ENCODE data around the gene CPAMD8. TPM values are rescaled to one million over a fixed set of nuclear protein-coding genes. Genes with fewer than 3 reads are reported as not detected.

The CPAMD8 gene
- total and polyA plus RNA-seq, 10 of the 15 experiments (the other 5 are each of a cell fraction or from before 2014, with no cell fraction given): 0.12 to 0.97 (median 0.25) TPM; not detected in 3

- H3K9me3 ChIP-seq (replicated peaks; ENCODE audit: control insufficient read depth, insufficient read depth, low read length): no peaks in the 10 kb centered on the region; the same call in 2 of the 3 replicates
- RAD21 ChIA-PET (ENCODE audit: unreplicated experiment): no interaction called here
- BruUV-seq (replicated peaks): no TSS peak
- POLR2A ChIA-PET: no interaction called here
- WGBS (ENCODE audit: insufficient coverage, insufficient replicate concordance, low lambda C conversion rate, missing lambda C conversion rate): 0% methylated on average over 1 of the region's 1 CpG
- FAIRE-seq (no peak), DNase-seq (ENCODE audit: low read depth, low spot score) (no peak), ATAC-seq (no peak)
- no peak overlapping the region for H3K4me3 ChIP-seq
- TF ChIP-seq YY1 (IDR thresholded peaks at IDR 0.05; ENCODE audit: low read depth, low read length) (no peak), CHD2 (IDR thresholded peaks at IDR 0.05; ENCODE audit: borderline replicate concordance, low read depth, low read length) (no peak), PAX5 (IDR thresholded peaks at IDR 0.05; ENCODE audit: borderline replicate concordance, low read depth, low read length) (no peak), NKRF (conservative IDR thresholded peaks at IDR 0.05) (no peak), LARP7 (IDR thresholded peaks at IDR 0.05) (no peak), CBX5 (IDR thresholded peaks at IDR 0.05; ENCODE audit: low read depth) (no peak), RFX5 (IDR thresholded peaks at IDR 0.05; ENCODE audit: low read depth, low read length) (no peak)
- TF ChIP-seq, protein P1, sequence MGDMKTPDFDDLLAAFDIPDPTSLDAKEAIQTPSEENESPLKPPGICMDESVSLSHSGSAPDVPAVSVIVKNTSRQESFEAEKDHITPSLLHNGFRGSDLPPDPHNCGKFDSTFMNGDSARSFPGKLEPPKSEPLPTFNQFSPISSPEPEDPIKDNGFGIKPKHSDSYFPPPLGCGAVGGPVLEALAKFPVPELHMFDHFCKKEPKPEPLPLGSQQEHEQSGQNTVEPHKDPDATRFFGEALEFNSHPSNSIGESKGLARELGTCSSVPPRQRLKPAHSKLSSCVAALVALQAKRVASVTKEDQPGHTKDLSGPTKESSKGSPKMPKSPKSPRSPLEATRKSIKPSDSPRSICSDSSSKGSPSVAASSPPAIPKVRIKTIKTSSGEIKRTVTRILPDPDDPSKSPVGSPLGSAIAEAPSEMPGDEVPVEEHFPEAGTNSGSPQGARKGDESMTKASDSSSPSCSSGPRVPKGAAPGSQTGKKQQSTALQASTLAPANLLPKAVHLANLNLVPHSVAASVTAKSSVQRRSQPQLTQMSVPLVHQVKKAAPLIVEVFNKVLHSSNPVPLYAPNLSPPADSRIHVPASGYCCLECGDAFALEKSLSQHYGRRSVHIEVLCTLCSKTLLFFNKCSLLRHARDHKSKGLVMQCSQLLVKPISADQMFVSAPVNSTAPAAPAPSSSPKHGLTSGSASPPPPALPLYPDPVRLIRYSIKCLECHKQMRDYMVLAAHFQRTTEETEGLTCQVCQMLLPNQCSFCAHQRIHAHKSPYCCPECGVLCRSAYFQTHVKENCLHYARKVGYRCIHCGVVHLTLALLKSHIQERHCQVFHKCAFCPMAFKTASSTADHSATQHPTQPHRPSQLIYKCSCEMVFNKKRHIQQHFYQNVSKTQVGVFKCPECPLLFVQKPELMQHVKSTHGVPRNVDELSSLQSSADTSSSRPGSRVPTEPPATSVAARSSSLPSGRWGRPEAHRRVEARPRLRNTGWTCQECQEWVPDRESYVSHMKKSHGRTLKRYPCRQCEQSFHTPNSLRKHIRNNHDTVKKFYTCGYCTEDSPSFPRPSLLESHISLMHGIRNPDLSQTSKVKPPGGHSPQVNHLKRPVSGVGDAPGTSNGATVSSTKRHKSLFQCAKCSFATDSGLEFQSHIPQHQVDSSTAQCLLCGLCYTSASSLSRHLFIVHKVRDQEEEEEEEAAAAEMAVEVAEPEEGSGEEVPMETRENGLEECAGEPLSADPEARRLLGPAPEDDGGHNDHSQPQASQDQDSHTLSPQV (IDR thresholded peaks at IDR 0.05): no peak
- no peak overlapping the region for H2AFZ ChIP-seq (ENCODE audit: control insufficient read depth, low read depth, low read length)
- H3K27ac ChIP-seq (ENCODE audit: control insufficient read depth, insufficient read depth): no peak overlapping the region
- SMC1A ChIA-PET (ENCODE audit: uncharacterized antibody, unreplicated experiment): no interaction called here
- in situ Hi-C loops (cut with MboI) (no loop called here), intact Hi-C loops (cut with micrococcal nuclease; ENCODE audit: unreplicated experiment) (no loop called here)
- H3K79me2 ChIP-seq (ENCODE audit: control insufficient read depth, insufficient read depth, low read length): no peaks in the 10 kb centered on the region
- H3K4me2 ChIP-seq (ENCODE audit: control insufficient read depth, insufficient read depth): no peak overlapping the region
- H3K27me3 ChIP-seq (replicated peaks in 1 of 2; ENCODE audit: control insufficient read depth in 2 of 2, insufficient read depth in 2 of 2, low read length in 1 of 2): no peaks in the 10 kb centered on the region
- CTCF ChIA-PET: no interaction called here
- H3K9ac ChIP-seq (ENCODE audit: control insufficient read depth, insufficient read depth, low read length): no peak overlapping the region
- H3K4me1 ChIP-seq (ENCODE audit: control insufficient read depth, insufficient read depth, low read length): no peaks in the 10 kb centered on the region
- H4K20me1 ChIP-seq (ENCODE audit: control insufficient read depth, insufficient read depth): no peaks in the 10 kb centered on the region
- no peaks in the 10 kb centered on the region for H3K36me3 ChIP-seq (ENCODE audit: control insufficient read depth in 2 of 2, insufficient read depth in 2 of 2, low read length in 1 of 2)
These were observed 104.0 kb downstream of the CPAMD8 start for GRCh38 chr19:16922592-16922934.

Data from GM12878 (cell line).